Measurements from ENCODE around the gene RHOD. TPM values are rescaled to one million over a fixed set of nuclear protein-coding genes. Genes with fewer than 3 reads are reported as not detected.

RHOD gene
- total and polyA plus RNA-seq, 2 of the 8 experiments (the other 6 are each of a cell fraction or from before 2014, with no cell fraction given), result 12.1 to 17.6 TPM

DNA sequence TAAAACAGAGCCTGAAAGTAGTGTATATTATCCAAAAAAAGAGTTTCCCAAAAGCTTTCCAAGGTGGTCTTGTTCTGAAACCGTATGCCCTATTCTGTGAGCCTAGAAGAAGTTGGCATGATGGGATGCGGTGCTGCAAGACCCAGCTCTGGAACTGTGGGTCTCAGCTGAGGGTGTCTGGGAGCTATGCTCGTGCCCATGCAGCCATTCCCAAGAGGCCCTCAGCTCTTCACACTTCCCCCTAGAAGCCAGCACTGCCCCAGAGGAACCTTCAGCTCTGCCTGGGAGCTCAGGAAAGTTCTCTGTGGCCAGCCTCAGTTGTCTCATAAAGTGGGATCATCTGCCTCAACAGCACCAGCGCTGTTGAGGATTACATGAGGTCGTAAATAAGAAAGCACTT, 40.1 kb upstream of the RHOD start:
- Histone ChIP-seq H3K4me2 (ENCODE audit: insufficient read depth in 1 of 2, low read depth in 2 of 2, low read length in 2 of 2) (no peak overlapping the region), H3K4me1 (replicated peaks in 1 of 4; ENCODE audit: control insufficient read depth in 3 of 4, insufficient read depth in 4 of 4, low read length in 3 of 4) (peaks cover 0 to 7% (median 3%) of the 10 kb centered on the region in 4 experiments; a peak in 4 of 7 replicates), H3K27me3 (replicated peaks in 1 of 4; ENCODE audit: control insufficient read depth in 3 of 4, extremely low read depth in 1 of 4, insufficient read depth in 3 of 4, low read length in 3 of 4) (no peaks in the 10 kb centered on the region), H3K18ac (ENCODE audit: extremely low read depth, low read length) (no peak overlapping the region), H3K9ac (replicated peaks in 1 of 4; ENCODE audit: extremely low read depth in 1 of 4, low read depth in 3 of 4, low read length in 3 of 4) (no peak overlapping the region), H3K4ac (replicated peaks; ENCODE audit: insufficient read length, low read depth, low read length) (no peak overlapping the region), H3K79me1 (ENCODE audit: low read depth, low read length) (no peaks in the 10 kb centered on the region), H3K4me3 (ENCODE audit: extremely low read depth in 1 of 4, insufficient read depth in 2 of 4, low read depth in 3 of 4, low read length in 4 of 4) (no peak overlapping the region), H2BK120ac (replicated peaks; ENCODE audit: low read depth, low read length) (no peak overlapping the region), H3K23me2 (ENCODE audit: low read depth, low read length) (no peaks in the 10 kb centered on the region), H2BK5ac (ENCODE audit: low read depth, low read length) (no peak overlapping the region), H3K36me3 (ENCODE audit: control insufficient read depth in 2 of 4, insufficient read depth in 4 of 4, low read length in 3 of 4) (no peaks in the 10 kb centered on the region), H2BK20ac (ENCODE audit: low read length) (no peak overlapping the region), H2AK5ac (ENCODE audit: low read depth, low read length) (no peak overlapping the region), H4K5ac (ENCODE audit: insufficient read length, low read depth, low read length) (no peak overlapping the region), H3K23ac (ENCODE audit: insufficient read length) (no peak overlapping the region), H2AFZ (ENCODE audit: low read length) (no peak overlapping the region), H4K91ac (replicated peaks; ENCODE audit: insufficient read length, low read length) (no peak overlapping the region), H2BK12ac (ENCODE audit: low read depth, low read length) (no peak overlapping the region), H3K79me2 (ENCODE audit: control insufficient read depth in 1 of 2, insufficient read depth in 2 of 2, low read length in 2 of 2) (no peaks in the 10 kb centered on the region), H4K20me1 (replicated peaks in 1 of 2; ENCODE audit: control insufficient read depth in 1 of 2, insufficient read depth in 2 of 2, low read length in 2 of 2) (no peaks in the 10 kb centered on the region), H4K8ac (ENCODE audit: extremely low read depth, insufficient read depth, low read length) (no peak overlapping the region), H3K9me3 (ENCODE audit: insufficient read depth in 2 of 2, low read depth in 1 of 2, low read length in 1 of 2) (no peaks in the 10 kb centered on the region), H3K14ac (ENCODE audit: insufficient read length) (no peak overlapping the region), H3K27ac (ENCODE audit: low read depth, low read length) (no peak overlapping the region), H2BK15ac (ENCODE audit: low read length) (no peak overlapping the region), H3K56ac (replicated peaks; ENCODE audit: insufficient read length, low read depth, low read length) (no peak overlapping the region)
- ChIA-PET CTCF (ENCODE audit: partially characterized antibody) (interaction anchor here (0.8 to 1.7 kb wide), 6 partner anchors 9 to 151 kb away, joined by 3 to 4 read pairs (median 3); no protein-coding TSS in a partner anchor), POLR2A (ENCODE audit: partially characterized antibody) (interaction anchor here (0.9 to 2.1 kb wide), 3 partner anchors 15 to 130 kb away, joined by 3 to 6 read pairs (median 3); no protein-coding TSS in a partner anchor)
- FAIRE-seq (no peak), DNase-seq (ENCODE audit: low read depth in 1 of 2, low spot score in 2 of 2) (no peak)
- WGBS, 2 experiments (ENCODE audit: extremely low coverage in 1 of 2, insufficient coverage in 1 of 2, insufficient read length in 1 of 2, insufficient replicate concordance in 2 of 2, low coverage in 1 of 2, low lambda C conversion rate in 2 of 2, missing lambda C conversion rate in 1 of 2), result 83% methylated on average over 5 of the region's 5 CpGs; no CpG with 5 or more reads in 1 of the 2 experiments
- TF ChIP-seq CREB1 (IDR thresholded peaks at IDR 0.05) (no peak), TEAD4 (IDR thresholded peaks at IDR 0.05; ENCODE audit: low read depth, low read length) (no peak), EZH2 (IDR thresholded peaks at IDR 0.05; ENCODE audit: low read depth, low read length, severe bottlenecking) (no peak), TBP (IDR thresholded peaks at IDR 0.05; ENCODE audit: low read depth, low read length) (no peak), TAF1 (IDR thresholded peaks at IDR 0.05; ENCODE audit: low read depth, low read length) (no peak)

Data from H1 (cell line).